ENCODE results near the gene CYSTM1.

DNA sequence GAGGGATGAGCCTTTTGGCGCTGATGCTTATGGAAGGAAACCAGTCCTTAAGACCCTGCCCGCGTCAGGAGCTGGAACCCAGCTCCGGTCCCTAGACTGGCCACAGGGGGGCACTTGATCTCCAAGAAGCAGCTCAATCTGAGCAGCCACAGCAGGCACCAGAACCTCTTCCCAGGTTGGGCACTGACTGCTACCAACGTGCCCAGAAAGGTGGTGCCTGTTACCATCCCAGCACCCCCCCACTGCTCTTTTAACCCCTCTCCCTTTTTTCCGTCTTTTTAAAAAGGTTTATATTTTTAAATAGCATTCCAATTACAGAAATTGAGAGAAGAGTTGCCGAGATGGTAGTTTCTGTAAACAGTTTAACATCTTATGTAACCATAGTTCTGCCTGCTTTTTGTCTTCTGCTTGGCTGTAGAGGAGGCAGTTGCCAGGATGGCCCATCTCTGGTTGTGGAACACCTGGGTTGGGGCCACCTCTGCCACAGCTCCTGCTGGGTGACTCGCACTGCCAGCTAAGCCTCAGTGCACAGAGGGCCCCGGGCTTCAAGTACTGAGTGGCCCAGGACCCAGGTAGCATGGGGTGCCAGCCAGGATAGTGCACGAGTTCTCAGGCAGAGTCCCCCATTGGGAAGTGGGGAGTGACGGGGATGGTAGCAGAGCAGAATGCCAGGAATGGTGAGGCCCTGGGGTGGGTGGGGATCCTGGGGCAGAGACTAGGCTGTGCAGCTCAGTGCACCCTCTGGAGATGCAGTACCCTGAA, 65.1 kb downstream of the CYSTM1 start:
- TF ChIP-seq ELF4 (IDR thresholded peaks at IDR 0.05) = no peak
- TF ChIP-seq CTBP1 (IDR thresholded peaks at IDR 0.05; ENCODE audit: borderline replicate concordance) = no peak

Data from HEK293T (cell line).